H1 (cell line): ENCODE measurements around the gene TAF4. TPM values are rescaled to one million over a fixed set of nuclear protein-coding genes. Genes with fewer than 3 reads are reported as not detected.

Source experiments
- CBX5 ChIP-seq: fragments of 300-800, 300-1000 bp; sonication (generic); IDR thresholded peaks from 2 replicates; pipeline ENCODE4 v1.7.1; 2016; ENCODE audit warnings: antibody characterized with exemption, low read length, low read depth
- CHD2 ChIP-seq: IDR thresholded peaks from 2 replicates; pipeline ENCODE4 v1.6.1; 2012; ENCODE audit warnings: low read length, improper control_type of control experiment
- CREB1 ChIP-seq: IDR thresholded peaks from 2 replicates; pipeline ENCODE4 v1.6.1; 2012; ENCODE audit warnings: inconsistent platforms
- POU5F1 ChIP-seq: IDR thresholded peaks from 2 replicates; pipeline ENCODE4 v1.6.1; 2011; ENCODE audit warnings: low read depth, mild to moderate bottlenecking, low read length, moderate library complexity
- RFX5 ChIP-seq: IDR thresholded peaks from 2 replicates; pipeline ENCODE4 v1.6.1; 2011; ENCODE audit warnings: low read depth, low read length, improper control_type of control experiment, borderline replicate concordance
- SAP30 ChIP-seq: fragments of 300-600 bp; sonication (generic); IDR thresholded peaks from 2 replicates; pipeline ENCODE4 v1.7.1; 2012; ENCODE audit warnings: low read length, moderate library complexity, mild to moderate bottlenecking, inconsistent platforms; ENCODE audit not compliant: insufficient read depth, insufficient replicate concordance
- ZNF274 ChIP-seq: IDR thresholded peaks from 2 replicates; pipeline ENCODE4 v1.7.0; 2012; ENCODE audit warnings: low read length, borderline replicate concordance; ENCODE audit errors: extremely low read depth
- polyA plus RNA-seq, 7 experiments: library from polyadenylated mRNA; depleted of rRNA in 3 of 7; stranded (reverse) in 5 of 7; unstranded in 2 of 7; fragments of >200 nt in 5 of 7; fragments of 200-250 nt in 2 of 7; gene quantifications; 1 replicate in 5 of 7; 2 replicates in 1 of 7; 4 replicates in 1 of 7; pipeline versions ENCODE4 v1.2.1 to v1.2.3, GENCODE V29; 2011 to 2013; ENCODE audit warnings: missing spikeins in 2 of 7, mixed read lengths in 2 of 7
- total RNA-seq: library from RNA; stranded (reverse); fragmentation: NEBNext Ultra II Directional; extraction: Animal tissue kit (Norgen Biotek cat#: 25700); gene quantifications from 2 replicates; pipeline ENCODE4 v1.2.1, GENCODE V29; 2021

TAF4 gene
- total and polyA plus RNA-seq, 2 of the 8 experiments (the other 6 are each of a cell fraction or from before 2014, with no cell fraction given) = 16.0 to 30.1 TPM

DNA sequence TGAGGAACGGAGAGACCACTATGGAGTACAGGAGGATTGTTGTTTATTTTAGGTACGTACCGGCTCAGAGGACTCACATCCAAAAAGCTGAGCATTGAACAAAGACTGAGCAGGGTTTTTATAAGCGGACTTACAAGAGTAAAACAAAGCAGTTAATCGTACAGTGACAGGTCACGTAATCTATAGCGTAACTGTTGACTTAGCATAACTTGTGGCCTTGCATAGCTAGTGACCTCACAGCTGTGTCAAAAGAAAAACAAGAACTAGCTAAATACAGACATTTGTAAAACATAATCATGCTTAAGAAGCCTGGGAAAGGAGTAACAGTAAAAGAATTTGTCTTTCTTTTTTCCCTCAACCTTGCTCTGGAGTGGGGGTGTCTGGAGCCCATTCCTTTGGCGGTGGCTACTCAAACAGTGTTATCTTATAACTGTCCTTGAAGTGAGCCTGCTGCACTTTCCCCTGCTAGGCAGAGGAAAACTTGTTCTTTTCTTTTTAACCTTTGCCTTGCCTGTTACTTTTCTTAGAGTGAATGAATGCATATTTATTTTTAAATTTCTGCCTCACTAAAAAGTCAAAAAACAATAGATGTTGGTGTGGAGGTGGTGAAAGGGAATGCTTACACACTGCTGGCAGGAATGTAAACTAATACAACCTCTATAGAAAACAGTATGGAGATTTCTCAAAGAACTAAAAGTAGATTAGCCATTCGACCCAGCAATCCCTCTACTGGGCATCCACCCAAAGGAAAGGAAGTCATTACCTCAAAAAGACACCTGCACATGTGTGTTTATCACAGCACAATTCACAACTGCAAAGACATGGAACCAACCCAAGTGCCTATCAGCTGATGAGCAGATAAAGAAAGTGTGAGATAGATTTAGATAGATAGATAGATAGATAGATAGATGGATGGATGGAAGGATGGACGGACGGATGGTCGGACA, 109.0 kb downstream of the TAF4 start (continued):
- TF ChIP-seq POU5F1 (no peak), CREB1 (no peak), RFX5 (no peak), SAP30 (no peak), CBX5 (no peak), CHD2 (no peak), ZNF274 (no peak)
